OCI-M2 (cell line): ENCODE measurements around the gene PDE4B.

Experiments used
- DNase-seq: peaks from one replicate; lab custom pipeline; 2025; ENCODE audit not compliant: unreplicated experiment; lab: John Stamatoyannopoulos, UW

PDE4B gene

GRCh38 chr1:66276218-66276617 lies 483.5 kb downstream of the PDE4B start:
- no peak for DNase-seq

- no peak for DNase-seq
These were observed 485.7 kb downstream of the PDE4B start for GRCh38 chr1:66278260-66279021.

DNA sequence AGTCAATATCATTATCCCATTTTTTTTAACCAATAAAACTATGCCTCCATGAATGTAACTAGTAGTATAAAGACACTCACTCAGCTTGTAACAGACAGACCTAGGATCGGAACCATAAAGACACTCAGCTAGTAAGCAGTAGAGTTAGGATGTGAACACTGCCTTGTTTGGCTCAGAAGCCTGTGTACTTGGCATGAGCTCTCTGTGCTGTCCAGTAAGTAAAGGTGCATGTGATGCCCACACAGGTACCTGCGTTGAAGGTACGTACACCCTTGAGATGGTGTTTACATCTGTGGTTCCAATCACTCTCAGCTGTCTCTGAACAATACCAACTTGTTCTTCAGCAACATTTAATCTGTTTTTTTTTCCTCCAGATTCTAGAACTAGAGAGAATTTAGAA lies 489.1 kb downstream of the PDE4B start:
- no peak for DNase-seq

DNA sequence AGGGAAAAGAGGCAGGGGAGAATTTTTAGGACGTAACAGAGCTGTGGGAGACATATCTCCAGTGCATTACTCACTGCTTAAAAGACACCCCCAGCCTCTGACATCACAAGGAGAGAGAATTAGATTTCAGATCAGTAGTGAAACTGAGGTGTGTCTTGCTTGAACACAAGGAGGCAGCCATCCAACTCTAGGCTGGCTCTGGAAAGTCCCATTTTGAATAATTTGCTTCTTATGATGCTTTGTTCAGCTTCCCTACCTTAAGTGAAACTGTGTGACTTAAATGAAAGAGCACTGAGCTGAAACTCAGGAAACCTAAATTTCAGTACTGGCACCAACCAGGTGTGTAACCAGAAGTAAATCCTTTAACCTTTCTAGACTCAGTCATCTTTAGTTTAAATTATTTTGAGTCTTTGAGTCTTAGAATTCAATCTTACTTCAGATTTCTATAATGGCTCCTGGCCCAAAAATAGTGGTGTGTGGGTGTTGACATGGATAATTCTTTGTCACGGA lies 489.7 kb downstream of the PDE4B start:
- no peak for DNase-seq

GRCh38 chr1:66282891-66283621 lies 490.4 kb downstream of the PDE4B start:
- no peak for DNase-seq

DNA sequence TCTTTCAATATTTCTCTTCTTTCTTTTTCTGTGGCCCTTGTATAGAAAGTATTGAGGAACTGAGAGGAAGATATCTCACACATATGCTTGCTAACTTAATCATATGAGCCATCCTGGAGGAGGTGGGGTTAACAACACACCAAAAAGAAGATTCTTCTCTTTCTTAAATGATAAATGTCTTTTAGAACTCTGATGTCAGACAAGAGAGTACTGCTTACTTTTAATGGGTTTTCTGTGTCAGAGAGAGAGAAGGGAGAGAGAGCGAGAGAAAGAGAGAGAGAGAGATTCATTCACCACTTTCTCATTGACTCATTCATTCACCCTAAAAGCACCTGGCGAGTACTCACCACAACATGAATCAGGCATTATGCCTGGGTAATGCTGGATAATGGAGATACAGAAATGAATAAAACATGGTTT lies 490.9 kb downstream of the PDE4B start:
- no peak for DNase-seq

DNA sequence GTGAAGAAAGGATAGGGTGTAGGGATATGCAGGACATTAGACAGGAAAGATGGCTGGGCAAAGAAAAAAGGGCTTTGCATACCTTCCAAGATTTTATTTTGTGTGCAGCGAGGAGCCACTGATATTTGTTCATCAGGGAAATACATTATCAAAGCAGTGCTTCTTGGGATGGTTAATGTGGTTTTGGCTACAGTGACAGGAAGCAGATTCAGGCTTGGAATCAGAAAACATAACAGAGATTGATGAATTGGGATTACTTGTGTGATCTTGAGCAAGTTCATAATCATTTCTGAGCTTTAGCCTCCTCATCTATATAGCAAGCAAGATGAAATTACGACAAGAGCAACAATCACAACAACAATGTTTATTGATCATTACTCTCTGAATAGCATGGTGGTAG lies 492.1 kb downstream of the PDE4B start:
- no peak for DNase-seq

DNA sequence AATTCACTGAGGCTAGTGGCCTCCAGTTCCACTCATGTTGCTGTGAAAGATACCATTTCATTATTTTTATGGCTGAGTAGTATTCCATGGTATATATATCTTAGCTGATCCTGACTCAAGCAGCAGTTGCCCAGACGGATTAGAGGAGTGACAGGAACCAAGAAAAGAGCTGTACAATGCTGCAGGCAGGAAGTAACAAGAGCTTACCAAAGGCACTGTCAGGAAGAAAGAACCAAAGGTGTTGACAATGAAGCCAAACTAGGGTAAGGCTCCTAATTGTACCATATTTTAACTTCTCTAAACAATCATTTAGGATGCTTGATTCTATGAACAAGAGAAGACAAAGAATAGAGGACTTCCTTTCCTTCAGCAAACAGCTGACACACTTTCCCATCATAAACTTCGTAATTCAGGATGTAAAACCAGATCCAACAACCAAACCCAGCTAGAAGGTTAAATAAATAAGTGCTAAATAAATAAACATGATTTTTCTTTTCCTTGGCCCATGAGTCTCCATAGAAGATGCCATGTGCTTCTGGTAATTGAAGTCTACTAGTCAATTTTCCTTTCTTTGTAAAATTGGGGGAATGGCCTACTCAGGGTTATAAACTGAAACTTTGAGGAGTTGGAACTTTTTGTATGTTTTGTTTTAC lies 493.0 kb downstream of the PDE4B start:
- DNase-seq = no peak

GRCh38 chr1:66286307-66286706 lies 493.6 kb downstream of the PDE4B start:
- no peak for DNase-seq

DNA sequence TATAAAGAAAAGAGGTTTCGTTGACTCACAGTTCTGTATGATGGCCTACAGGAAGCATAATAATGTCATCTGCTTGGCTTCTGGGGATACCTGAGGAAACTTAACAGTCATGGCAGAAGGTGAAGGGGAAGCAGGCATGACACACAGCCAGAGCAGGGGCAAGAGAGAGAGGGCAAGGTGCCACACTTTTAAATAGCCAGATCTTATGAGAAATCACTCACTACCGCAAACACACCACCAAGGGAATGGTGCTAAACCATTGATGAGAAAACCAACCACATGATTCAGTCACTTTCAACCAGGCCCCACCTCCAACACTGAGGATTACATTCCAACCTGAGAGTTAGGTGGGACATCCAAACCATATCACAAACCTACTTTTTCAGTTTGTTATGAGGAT lies 495.4 kb downstream of the PDE4B start:
- no peak for DNase-seq

- DNase-seq = no peak
These were observed 498.3 kb downstream of the PDE4B start for GRCh38 chr1:66290761-66291530.

DNA sequence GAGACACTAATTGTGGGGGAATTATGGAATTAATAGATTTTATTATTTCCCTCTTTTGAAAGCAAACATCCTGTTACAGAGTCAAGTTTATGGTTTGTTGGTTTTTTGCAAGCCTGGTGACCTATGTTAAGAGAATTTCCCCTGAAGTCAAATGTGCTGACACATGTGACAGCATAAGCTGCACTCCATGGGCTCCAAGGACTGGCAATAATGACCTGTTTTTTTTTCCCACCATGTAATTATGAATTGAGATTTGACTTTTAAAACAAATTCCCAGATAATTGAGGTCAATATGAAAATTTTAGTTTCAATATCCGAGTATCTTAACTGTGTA lies 498.8 kb downstream of the PDE4B start:
- no peak for DNase-seq

GRCh38 chr1:66292305-66292704 lies 499.6 kb downstream of the PDE4B start:
- DNase-seq = no peak

DNA sequence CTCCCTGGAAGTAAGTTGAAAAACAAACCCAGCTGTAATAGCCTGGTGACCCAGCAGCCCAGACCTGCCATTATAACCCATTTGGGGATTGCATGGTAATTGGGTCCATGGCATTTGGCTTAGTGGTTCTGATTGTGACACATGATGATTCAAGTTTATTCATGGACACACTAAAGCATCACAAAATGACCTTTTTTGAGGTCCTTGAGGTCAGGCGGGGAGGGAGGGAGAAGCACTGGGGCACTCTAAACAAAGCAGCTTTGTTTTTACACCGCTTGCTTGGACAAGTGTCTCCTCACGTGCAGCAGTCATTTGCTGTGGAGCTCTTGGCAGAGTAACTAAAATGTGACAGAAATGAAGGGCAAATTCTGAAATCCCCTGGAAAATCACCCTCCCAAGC lies 500.2 kb downstream of the PDE4B start:
- DNase-seq = no peak

GRCh38 chr1:66294707-66295370 lies 502.1 kb downstream of the PDE4B start:
- no peak for DNase-seq

- DNase-seq = no peak
These were observed 503.1 kb downstream of the PDE4B start for GRCh38 chr1:66295803-66296202.

- DNase-seq = no peak
These were observed 503.7 kb downstream of the PDE4B start for GRCh38 chr1:66296370-66296769.

DNA sequence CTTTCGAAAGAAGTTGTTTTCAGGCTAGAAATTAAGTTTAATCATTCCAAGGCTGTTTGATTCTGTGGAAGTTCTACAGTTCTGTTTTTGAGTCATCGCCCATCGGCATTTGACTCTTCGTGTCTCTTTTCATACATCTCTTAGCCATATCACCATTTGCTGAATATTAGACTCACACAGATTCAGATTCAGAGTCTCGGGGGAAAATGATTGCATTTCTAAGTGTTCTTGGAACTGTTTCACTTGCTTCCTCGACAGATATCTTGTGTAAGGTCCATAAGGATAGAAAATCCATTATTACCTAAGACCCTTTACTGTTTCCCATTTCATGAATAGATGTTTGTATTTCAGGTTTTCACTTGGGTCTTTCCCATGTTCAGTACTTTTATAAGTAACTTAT lies 504.3 kb downstream of the PDE4B start:
- DNase-seq = no peak

DNA sequence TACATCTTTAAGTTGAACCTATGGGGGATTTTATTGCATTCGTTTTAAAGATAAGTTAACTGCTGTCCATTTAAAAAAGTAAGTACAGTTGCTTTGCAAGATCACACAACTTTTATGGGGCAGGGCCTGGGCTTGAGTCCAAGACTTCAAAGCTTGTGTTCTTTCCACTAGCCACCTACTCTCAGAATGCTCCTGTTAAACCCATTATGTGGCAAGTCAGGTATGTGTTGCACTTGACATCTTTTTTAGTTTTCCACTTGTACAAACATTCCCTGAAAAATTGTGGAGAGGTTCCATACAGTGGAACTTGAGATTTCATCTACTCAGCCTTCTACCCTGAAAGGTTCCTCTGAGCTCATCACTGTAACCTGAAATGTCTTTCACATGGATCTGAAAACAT lies 505.8 kb downstream of the PDE4B start:
- no peak for DNase-seq

DNA sequence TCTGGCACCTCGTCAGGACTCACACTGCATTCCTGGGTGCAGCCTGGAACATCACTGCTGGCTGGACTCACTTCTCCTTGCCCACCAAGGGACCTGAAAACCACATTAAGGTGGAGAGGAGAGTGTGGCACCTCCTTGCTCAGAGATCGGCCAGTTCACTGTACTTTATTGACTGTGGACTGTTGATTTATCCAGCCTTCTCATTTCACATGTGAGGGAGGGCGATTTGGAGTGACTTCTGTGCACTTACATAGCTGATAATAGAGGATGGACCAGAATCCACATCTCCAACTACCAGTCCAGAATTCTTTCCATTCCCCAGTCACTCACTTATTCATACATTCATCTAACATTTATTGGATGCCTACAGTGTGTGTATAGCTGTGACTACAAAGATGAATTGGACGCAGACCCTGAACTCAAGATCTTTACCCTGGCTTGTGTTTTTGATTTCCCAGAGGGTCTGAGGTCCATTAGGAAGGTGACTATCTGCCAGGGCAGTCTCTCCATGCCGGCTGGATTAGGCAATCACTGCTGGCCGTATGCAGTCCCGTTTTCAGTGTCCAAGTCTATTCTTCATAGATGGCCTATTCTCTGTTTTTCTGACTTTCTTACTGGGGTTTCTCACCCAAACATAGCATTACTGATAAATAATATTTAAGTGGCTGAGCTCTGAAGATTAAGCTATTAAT lies 507.7 kb downstream of the PDE4B start:
- DNase-seq = no peak
